Measurements from ENCODE around the gene PI4K2A. TPM values are rescaled to one million over a fixed set of nuclear protein-coding genes. Genes with fewer than 3 reads are reported as not detected.

PI4K2A gene
- total RNA-seq, 1 donor from 2014 or later, result 11.9 TPM

DNA sequence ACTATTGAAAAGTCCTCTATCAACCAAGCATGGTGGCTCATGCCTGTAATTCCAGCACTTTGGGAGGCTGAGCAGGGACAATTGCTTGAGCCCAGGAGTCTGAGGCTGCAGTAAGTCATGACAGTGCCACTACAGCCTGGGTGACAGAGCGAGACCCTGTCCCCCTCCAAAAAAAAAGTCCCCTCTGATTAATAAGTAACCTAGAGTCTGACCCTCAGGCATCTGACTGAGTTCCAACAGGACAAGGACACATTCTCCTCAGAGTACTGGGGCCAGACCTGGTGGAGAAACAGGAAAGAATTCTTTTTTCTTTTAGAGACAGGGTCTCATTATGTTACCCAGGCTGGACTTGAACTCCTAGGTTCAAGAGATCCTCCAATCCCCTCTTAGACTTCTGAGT, 17.2 kb upstream of the PI4K2A start:
- H3K27me3 ChIP-seq, result no peaks in the 10 kb centered on the region
- H3K79me2 ChIP-seq (ENCODE audit: low read depth), result no peaks in the 10 kb centered on the region
- no peak overlapping the region for H3K27ac ChIP-seq
- H3K9me3 Mint-ChIP-seq, result no peaks in the 10 kb centered on the region
- peaks cover 4% of the 10 kb centered on the region for H3K36me3 Mint-ChIP-seq
- H3K4me1 Mint-ChIP-seq, result no peaks in the 10 kb centered on the region
- H3K9ac ChIP-seq, result no peak overlapping the region
- H2AFZ ChIP-seq (replicated peaks), result no peak overlapping the region
- no peaks in the 10 kb centered on the region for H3K36me3 ChIP-seq
- no peak for TF ChIP-seq EZH2phosphoT487 (IDR thresholded peaks at IDR 0.05)
- no peak for TF ChIP-seq EZH2 (IDR thresholded peaks at IDR 0.05)
- TF ChIP-seq CTCF (IDR thresholded peaks at IDR 0.05), result no peak
- no peaks in the 10 kb centered on the region for H3K9me3 ChIP-seq (ENCODE audit: low read depth)
- H4K20me1 ChIP-seq (ENCODE audit: low read depth), result peaks cover 6% of the 10 kb centered on the region
- H3K27ac Mint-ChIP-seq, result no peak overlapping the region
- H3K4me3 ChIP-seq, result no peak overlapping the region
- no peak overlapping the region for H3K4me3 Mint-ChIP-seq
- no peaks in the 10 kb centered on the region for H3K4me1 ChIP-seq
- H3K27me3 Mint-ChIP-seq (ENCODE audit: insufficient read depth, low read depth), result no peaks in the 10 kb centered on the region
- H3K4me2 ChIP-seq, result no peak overlapping the region
- no peaks in the 10 kb centered on the region for H3F3A ChIP-seq (ENCODE audit: low read depth)
- DNase-seq (ENCODE audit: low spot score), result no peak

GRCh38 chr10:97627731-97628130, 12.7 kb upstream of the PI4K2A start:
- Histone ChIP-seq H3K27me3 (no peaks in the 10 kb centered on the region), H3K9ac (no peak overlapping the region), H3K27ac (no peak overlapping the region), H3K79me2 (ENCODE audit: low read depth) (peaks cover 27% of the 10 kb centered on the region), H4K20me1 (ENCODE audit: low read depth) (peaks cover 6% of the 10 kb centered on the region), H3K4me1 (peaks cover 4% of the 10 kb centered on the region), H3F3A (ENCODE audit: low read depth) (peaks cover 3% of the 10 kb centered on the region), H3K4me2 (no peak overlapping the region), H3K9me3 (ENCODE audit: low read depth) (no peaks in the 10 kb centered on the region), H2AFZ (replicated peaks) (no peak overlapping the region), H3K36me3 (no peaks in the 10 kb centered on the region), H3K4me3 (no peak overlapping the region)
- Mint-ChIP-seq H3K9me3 (no peaks in the 10 kb centered on the region), H3K4me1 (peaks cover 4% of the 10 kb centered on the region), H3K27ac (no peak overlapping the region), H3K36me3 (peaks cover 7% of the 10 kb centered on the region), H3K4me3 (no peak overlapping the region), H3K27me3 (ENCODE audit: insufficient read depth, low read depth) (peaks cover 5% of the 10 kb centered on the region)
- no peak for DNase-seq (ENCODE audit: low spot score)
- TF ChIP-seq CTCF (IDR thresholded peaks at IDR 0.05) (no peak), EZH2phosphoT487 (IDR thresholded peaks at IDR 0.05) (no peak), EZH2 (IDR thresholded peaks at IDR 0.05) (no peak)

GRCh38 chr10:97628228-97628627, 12.2 kb upstream of the PI4K2A start:
- Histone ChIP-seq H3K79me2 (ENCODE audit: low read depth) (peaks cover 28% of the 10 kb centered on the region), H3K9ac (no peak overlapping the region), H3K27me3 (no peaks in the 10 kb centered on the region), H3K4me3 (no peak overlapping the region), H3F3A (ENCODE audit: low read depth) (peaks cover 4% of the 10 kb centered on the region), H3K27ac (no peak overlapping the region), H4K20me1 (ENCODE audit: low read depth) (peaks cover 1% of the 10 kb centered on the region), H3K9me3 (ENCODE audit: low read depth) (no peaks in the 10 kb centered on the region), H2AFZ (replicated peaks) (no peak overlapping the region), H3K4me1 (peaks cover 4% of the 10 kb centered on the region), H3K36me3 (no peaks in the 10 kb centered on the region), H3K4me2 (no peak overlapping the region)
- Mint-ChIP-seq H3K27ac (no peak overlapping the region), H3K9me3 (no peaks in the 10 kb centered on the region), H3K4me3 (no peak overlapping the region), H3K4me1 (peaks cover 6% of the 10 kb centered on the region), H3K36me3 (peaks cover 8% of the 10 kb centered on the region), H3K27me3 (ENCODE audit: insufficient read depth, low read depth) (peaks cover 6% of the 10 kb centered on the region)
- TF ChIP-seq EZH2phosphoT487 (IDR thresholded peaks at IDR 0.05) (no peak), CTCF (IDR thresholded peaks at IDR 0.05) (no peak), EZH2 (IDR thresholded peaks at IDR 0.05) (no peak)
- no peak for DNase-seq (ENCODE audit: low spot score)

Data from neural progenitor cell (in vitro differentiated cells).